HepG2 (cell line): ENCODE measurements around the gene LEF1. TPM values are rescaled to one million over a fixed set of nuclear protein-coding genes. Genes with fewer than 3 reads are reported as not detected.

Experiments
- ATAC-seq: fragments of 200-7000 bp; cut with Tn5 transposase; 3 replicates; pipeline ENCODE4 v1.9.1; 2020; ENCODE audit warnings: mild to moderate bottlenecking, moderate library complexity
- BruUV-seq: library from RNA; stranded (reverse); fragments of 400-500 nt; replicated peaks from 2 replicates; lab custom pipeline; 2021; lab: Mats Ljungman, UMichigan
- CTCF ChIA-PET: fragments of 300-600 bp; formaldehyde crosslinking; extraction: SDS; loops from one replicate; lab custom pipeline; 2021; ENCODE audit warnings: low total read pairs, inconsistent platforms, low intra/inter-chr PET ratio; lab: Yijun Ruan, JAX
- POLR2A ChIA-PET: fragments of 350-600 bp; sonication (Branson Sonifier 250); formaldehyde crosslinking; loops from one replicate; lab custom pipeline; 2020; ENCODE audit warnings: antibody characterized with exemption, inconsistent platforms; lab: Yijun Ruan, JAX
- DNase-seq: peaks from one replicate; pipeline ENCODE4 v3.0.0-alpha.2; 2015; ENCODE audit warnings: low spot score
- FAIRE-seq: peaks from 3 replicates; lab custom pipeline; 2011; peaks lifted over from hg19 to GRCh38; lab: Jason Lieb, UNC
- H2AFZ ChIP-seq: one replicate; pipeline ENCODE4 v1.6.1; 2011; ENCODE audit warnings: low read length, inconsistent platforms
- H3K27ac ChIP-seq: fragments of 300-600 bp; 3 replicates; pipeline ENCODE4 v1.8.0; 2011; ENCODE audit warnings: mixed run types, mild to moderate bottlenecking, mixed read lengths, low read length, inconsistent platforms; ENCODE audit not compliant: insufficient read depth; ENCODE audit errors: extremely low read length
- H3K27me3 ChIP-seq, 2 experiments: fragments of 200-600 bp in 1 of 2; 2 replicates in 1 of 2; 3 replicates in 1 of 2; pipeline versions ENCODE4 v1.6.0 to v1.8.0; 2011; ENCODE audit warnings: low read length in 2 of 2, mild to moderate bottlenecking in 2 of 2, moderate library complexity in 2 of 2, inconsistent platforms in 1 of 2; ENCODE audit not compliant: insufficient read depth in 2 of 2, control insufficient read depth in 1 of 2
- H3K36me3 ChIP-seq, 2 experiments: fragments of 200-600 bp in 1 of 2; replicated peaks in 1 of 2; 2 replicates in 1 of 2; 3 replicates in 1 of 2; pipeline versions ENCODE4 v1.5.1 to v1.8.0; 2011; ENCODE audit warnings: low read length in 2 of 2, inconsistent platforms in 1 of 2; ENCODE audit not compliant: insufficient read depth in 2 of 2, control insufficient read depth in 1 of 2
- H3K4me1 ChIP-seq: 2 replicates; pipeline ENCODE4 v1.5.1; 2012; ENCODE audit warnings: low read length, inconsistent platforms; ENCODE audit not compliant: insufficient read depth
- H3K4me2 ChIP-seq: 2 replicates; pipeline ENCODE4 v1.6.0; 2011; ENCODE audit warnings: low read depth, low read length, inconsistent platforms
- H3K4me3 ChIP-seq, 3 experiments: fragments of 200-600 bp in 1 of 3; sonication (generic), shearing (Covaris generic) in 1 of 3; replicated peaks in 1 of 3; 2 replicates each; pipeline ENCODE4 v1.5.1; 2011 to 2016; ENCODE audit warnings: low read length in 3 of 3, inconsistent platforms in 2 of 3, low read depth in 2 of 3, mild to moderate bottlenecking in 2 of 3, control low read depth in 1 of 3, mixed read lengths in 1 of 3; ENCODE audit not compliant: insufficient read depth in 1 of 3
- H3K79me2 ChIP-seq: one replicate; pipeline ENCODE4 v1.6.1; 2011; ENCODE audit warnings: low read length, inconsistent platforms; ENCODE audit not compliant: insufficient read depth
- H3K9ac ChIP-seq: 2 replicates; pipeline ENCODE4 v1.6.0; 2011; ENCODE audit warnings: mild to moderate bottlenecking, low read depth, low read length, inconsistent platforms; ENCODE audit not compliant: insufficient read depth
- H3K9me3 ChIP-seq: 2 replicates; pipeline ENCODE4 v1.5.1; 2012; ENCODE audit warnings: mild to moderate bottlenecking, low read length
- H4K20me1 ChIP-seq: 2 replicates; pipeline ENCODE4 v1.6.0; 2011; ENCODE audit warnings: inconsistent platforms, mild to moderate bottlenecking, low read length, moderate library complexity; ENCODE audit not compliant: insufficient read depth
- CENPBD1 ChIP-seq: sonication (generic); formaldehyde crosslinking; IDR thresholded peaks from 2 replicates; pipeline ENCODE4 v1.8.0; 2022; ENCODE audit warnings: missing genetic modification reagents, low read depth, mild to moderate bottlenecking, borderline replicate concordance
- ERF ChIP-seq: IDR thresholded peaks from 2 replicates; pipeline ENCODE4 v1.6.1; 2018; ENCODE audit warnings: missing biosample characterization, missing genetic modification reagents
- HCFC1 ChIP-seq: fragments of 150-350 bp; IDR thresholded peaks from 2 replicates; pipeline ENCODE4 v1.6.1; 2014; ENCODE audit warnings: low read depth, low read length
- HDAC1 ChIP-seq: sonication (generic); formaldehyde crosslinking; IDR thresholded peaks from 2 replicates; pipeline ENCODE4 v1.5.1; 2020; ENCODE audit warnings: mild to moderate bottlenecking, missing genetic modification reagents
- KMT2B ChIP-seq: IDR thresholded peaks from 2 replicates; pipeline ENCODE4 v1.6.1; 2016; ENCODE audit warnings: missing genetic modification reagents, missing compliant biosample characterization
- MLLT10 ChIP-seq: sonication (generic); formaldehyde crosslinking; IDR thresholded peaks from 2 replicates; pipeline ENCODE4 v1.4.0; 2020; ENCODE audit warnings: missing genetic modification reagents
- YEATS4 ChIP-seq: sonication (generic); formaldehyde crosslinking; IDR thresholded peaks from 2 replicates; pipeline ENCODE4 v1.4.0; 2020; ENCODE audit warnings: missing genetic modification reagents, borderline replicate concordance
- ZBTB4 ChIP-seq: sonication (generic); formaldehyde crosslinking; IDR thresholded peaks from 2 replicates; pipeline ENCODE4 v1.4.0; 2020; ENCODE audit warnings: missing genetic modification reagents, mild to moderate bottlenecking, borderline replicate concordance
- ZC3H13 ChIP-seq: sonication (generic); formaldehyde crosslinking; IDR thresholded peaks from 2 replicates; pipeline ENCODE4 v1.8.1; 2023; ENCODE audit warnings: mild to moderate bottlenecking, missing genetic modification reagents, moderate library complexity
- ZFP36L1 ChIP-seq: sonication (generic); formaldehyde crosslinking; IDR thresholded peaks from 2 replicates; pipeline ENCODE4 v1.8.0; 2022; ENCODE audit warnings: mild to moderate bottlenecking, missing genetic modification reagents, moderate library complexity
- ZFYVE20 ChIP-seq: sonication (generic); formaldehyde crosslinking; IDR thresholded peaks from 2 replicates; pipeline ENCODE4 v1.8.0; 2023; ENCODE audit warnings: low read depth, mild to moderate bottlenecking, moderate library complexity, missing genetic modification reagents, borderline replicate concordance
- ZNF282 ChIP-seq: fragments of 450-650 bp; IDR thresholded peaks from 2 replicates; pipeline ENCODE4 v1.6.1; 2018; ENCODE audit not compliant: partially characterized antibody
- ZSCAN20 ChIP-seq: sonication (generic); formaldehyde crosslinking; IDR thresholded peaks from 2 replicates; pipeline ENCODE4 v1.4.0; 2020; ENCODE audit warnings: missing genetic modification reagents, mild to moderate bottlenecking, borderline replicate concordance
- WGBS: methylation state at CpG from one replicate; pipeline ENCODE4 v1.1.6; 2017; ENCODE audit warnings: low lambda C conversion rate; 5-methylcytosine and 5-hydroxymethylcytosine counted together
- in situ Hi-C: cut with HindIII; loops from 2 replicates; pipeline ENCODE4 v1.10.0; 2017; ENCODE audit warnings: low pct_unique_long_range_greater_than_20kb; ENCODE audit not compliant: extremely low pct_ligation_motif_present
- intact Hi-C: fragments of 100-400 bp; cut with micrococcal nuclease; formaldehyde crosslinking; loops from one replicate; pipeline ENCODE4 v1.10.0; 2022; ENCODE audit not compliant: unreplicated experiment
- polyA plus RNA-seq, 8 experiments: library from polyadenylated mRNA; depleted of rRNA in 3 of 8; stranded (reverse) in 7 of 8; unstranded in 1 of 8; fragments of >200 nt; fragmentation: Illumina TruSeq in 4 of 8; extraction: Trizol in 4 of 8; gene quantifications; 2 replicates each; pipeline versions ENCODE4 v1.2.1 to v1.2.3, GENCODE V29; 2011 to 2016; ENCODE audit warnings: low read depth in 4 of 8, missing spikeins in 1 of 8, mixed read lengths in 1 of 8; ENCODE audit not compliant: insufficient read depth in 1 of 8
- total RNA-seq, 5 experiments: library from RNA; depleted of rRNA; stranded (reverse); fragments of >200 nt; fragmentation: Illumina TruSeq; extraction: Trizol; gene quantifications; 2 replicates each; pipeline ENCODE4 v1.2.3, GENCODE V29; 2016; ENCODE audit warnings: low read depth in 1 of 5
- TF ChIP-seq, protein P1 (sequence below): sonication (generic); formaldehyde crosslinking; conservative IDR thresholded peaks from 2 replicates; pipeline ENCODE4 v1.8.0; 2022; ENCODE audit warnings: low read depth, missing genetic modification reagents
- TF ChIP-seq, protein P2 (sequence below): sonication (generic); formaldehyde crosslinking; IDR thresholded peaks from 2 replicates; pipeline ENCODE4 v1.8.1; 2022; ENCODE audit warnings: mild to moderate bottlenecking, missing genetic modification reagents

LEF1 gene
- total and polyA plus RNA-seq, 2 of the 13 experiments (the other 11 are each of a cell fraction or from before 2014, with no cell fraction given): 0.22 to 0.29 TPM

DNA sequence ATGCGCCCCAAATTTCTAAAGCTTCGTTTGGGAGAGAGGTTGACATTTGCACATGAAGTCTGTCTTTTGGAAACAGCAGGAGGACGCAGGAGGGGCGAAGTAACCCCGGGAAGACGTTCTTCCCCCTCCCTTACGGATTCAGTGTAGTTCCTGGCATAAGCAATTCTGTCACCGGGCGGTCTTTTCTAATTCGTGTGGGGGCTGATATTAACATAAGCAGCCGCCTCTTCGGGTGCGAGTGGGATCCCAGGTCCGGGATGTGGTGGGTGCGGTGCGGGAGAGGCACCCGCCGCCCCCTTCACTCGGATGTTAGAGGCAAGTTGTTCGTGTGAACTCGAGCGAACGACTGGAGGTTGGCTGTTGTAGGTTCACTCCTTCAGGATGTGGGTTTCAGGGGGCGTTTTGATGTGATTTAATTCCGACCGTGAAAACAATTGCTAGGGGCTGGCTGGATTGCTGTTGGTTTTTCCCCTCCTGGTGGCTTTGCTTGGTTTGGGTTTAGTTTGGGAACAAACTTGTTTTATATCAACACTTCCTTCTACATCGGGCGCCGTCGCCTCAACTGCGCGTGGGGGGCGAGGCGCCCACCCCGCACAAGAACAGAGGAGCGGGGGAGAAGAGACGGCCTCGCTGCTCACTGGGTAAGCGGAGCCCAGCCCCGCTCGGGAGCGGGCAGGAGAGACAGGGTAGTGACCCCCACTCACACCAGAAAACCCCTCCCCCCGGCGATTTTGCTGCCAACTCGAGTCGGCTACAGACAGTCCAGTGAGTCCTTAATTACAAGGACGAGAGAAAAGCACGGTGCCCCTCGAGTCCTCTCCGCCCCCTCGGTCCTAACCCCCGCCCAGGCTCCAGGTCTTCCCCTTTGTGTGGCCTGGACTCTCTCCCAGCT is 2.9 kb upstream of the LEF1 start (continued):
- no peak for TF ChIP-seq MLLT10 (CRISPR knock-in tag)

- Histone ChIP-seq H3K9me3 (no peaks in the 10 kb centered on the region), H3K36me3 (no peaks in the 10 kb centered on the region), H3K4me1 (peaks cover 23% of the 10 kb centered on the region), H2AFZ (no peak overlapping the region), H3K4me3 (no peak overlapping the region), H3K27me3 (peaks cover 8 to 54% of the 10 kb centered on the region in 2 experiments; a peak in 4 of 5 replicates), H3K79me2 (no peaks in the 10 kb centered on the region), H3K9ac (no peak overlapping the region), H3K4me2 (no peak overlapping the region), H3K27ac (no peak overlapping the region), H4K20me1 (no peaks in the 10 kb centered on the region)
- ATAC-seq (no peak), FAIRE-seq (no peak), DNase-seq (no peak)
- POLR2A ChIA-PET: no interaction called here
- 54% methylated on average over 8 of the region's 8 CpGs for WGBS
- intact Hi-C loops (no loop called here), in situ Hi-C loops (no loop called here)
- CTCF ChIA-PET: no interaction called here
- BruUV-seq: no TSS peak
- no peak for TF ChIP-seq ZFYVE20 (CRISPR knock-in tag)
- TF ChIP-seq ZBTB4: no peak
- TF ChIP-seq KMT2B (CRISPR knock-in tag): no peak
- no peak for TF ChIP-seq YEATS4
- no peak for TF ChIP-seq ERF (CRISPR knock-in tag)
- no peak for TF ChIP-seq ZC3H13 (CRISPR knock-in tag)
- no peak for TF ChIP-seq ZNF282
- TF ChIP-seq CENPBD1: no peak
- TF ChIP-seq, protein P1, sequence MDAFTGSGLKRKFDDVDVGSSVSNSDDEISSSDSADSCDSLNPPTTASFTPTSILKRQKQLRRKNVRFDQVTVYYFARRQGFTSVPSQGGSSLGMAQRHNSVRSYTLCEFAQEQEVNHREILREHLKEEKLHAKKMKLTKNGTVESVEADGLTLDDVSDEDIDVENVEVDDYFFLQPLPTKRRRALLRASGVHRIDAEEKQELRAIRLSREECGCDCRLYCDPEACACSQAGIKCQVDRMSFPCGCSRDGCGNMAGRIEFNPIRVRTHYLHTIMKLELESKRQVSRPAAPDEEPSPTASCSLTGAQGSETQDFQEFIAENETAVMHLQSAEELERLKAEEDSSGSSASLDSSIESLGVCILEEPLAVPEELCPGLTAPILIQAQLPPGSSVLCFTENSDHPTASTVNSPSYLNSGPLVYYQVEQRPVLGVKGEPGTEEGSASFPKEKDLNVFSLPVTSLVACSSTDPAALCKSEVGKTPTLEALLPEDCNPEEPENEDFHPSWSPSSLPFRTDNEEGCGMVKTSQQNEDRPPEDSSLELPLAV (CRISPR knock-in tag): no peak
- TF ChIP-seq, protein P2, sequence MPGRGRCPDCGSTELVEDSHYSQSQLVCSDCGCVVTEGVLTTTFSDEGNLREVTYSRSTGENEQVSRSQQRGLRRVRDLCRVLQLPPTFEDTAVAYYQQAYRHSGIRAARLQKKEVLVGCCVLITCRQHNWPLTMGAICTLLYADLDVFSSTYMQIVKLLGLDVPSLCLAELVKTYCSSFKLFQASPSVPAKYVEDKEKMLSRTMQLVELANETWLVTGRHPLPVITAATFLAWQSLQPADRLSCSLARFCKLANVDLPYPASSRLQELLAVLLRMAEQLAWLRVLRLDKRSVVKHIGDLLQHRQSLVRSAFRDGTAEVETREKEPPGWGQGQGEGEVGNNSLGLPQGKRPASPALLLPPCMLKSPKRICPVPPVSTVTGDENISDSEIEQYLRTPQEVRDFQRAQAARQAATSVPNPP (CRISPR knock-in tag): no peak
- no peak for TF ChIP-seq HCFC1
- TF ChIP-seq ZFP36L1: no peak
- no peak for TF ChIP-seq ZSCAN20 (CRISPR knock-in tag)
- TF ChIP-seq HDAC1: no peak
Observed at GRCh38 chr4:108170631-108171338, 2.1 kb upstream of the LEF1 start.
